Ramos (cell line): ENCODE data around the gene KLHDC10.
"Not testable (repeated sequence)": the region's sequence is repeated elsewhere in the genome, so short reads cannot be mapped to it uniquely, and the experiment has no call there.

Experiments used
- in situ Hi-C: fragments of 300-500 bp; cut with MboI; formaldehyde crosslinking; loops from one replicate; pipeline ENCODE4 v1.14.3; 2022; ENCODE audit warnings: low sequenced_read_pairs; ENCODE audit not compliant: unreplicated experiment

KLHDC10 gene

GRCh38 chr7:130113426-130113805 is 43.1 kb downstream of the KLHDC10 start:
- in situ Hi-C loops: not testable (repeated sequence)

GRCh38 chr7:130113887-130114286 is 43.6 kb downstream of the KLHDC10 start:
- in situ Hi-C loops: no loop called here

- in situ Hi-C loops: no loop called here
These were observed 44.0 kb downstream of the KLHDC10 start for GRCh38 chr7:130114374-130114773.

- in situ Hi-C loops: no loop called here
These were observed 44.4 kb downstream of the KLHDC10 start for GRCh38 chr7:130114776-130115175.

- in situ Hi-C loops: no loop called here
These were observed 48.0 kb downstream of the KLHDC10 start for GRCh38 chr7:130118294-130118693.

- in situ Hi-C loops: no loop called here
These were observed 48.5 kb downstream of the KLHDC10 start for GRCh38 chr7:130118801-130119200.

GRCh38 chr7:130123501-130123900 is 53.2 kb downstream of the KLHDC10 start:
- in situ Hi-C loops: no loop called here

GRCh38 chr7:130124711-130125110 is 54.4 kb downstream of the KLHDC10 start:
- in situ Hi-C loops: no loop called here

- in situ Hi-C loops: not testable (repeated sequence)
These were observed 56.5 kb downstream of the KLHDC10 start for GRCh38 chr7:130126840-130127239.

GRCh38 chr7:130127404-130127803 is 57.1 kb downstream of the KLHDC10 start:
- in situ Hi-C loops: no loop called here

- in situ Hi-C loops: no loop called here
These were observed 57.5 kb downstream of the KLHDC10 start for GRCh38 chr7:130127821-130128317.

GRCh38 chr7:130129011-130129411 is 58.7 kb downstream of the KLHDC10 start:
- in situ Hi-C loops: no loop called here

- in situ Hi-C loops: no loop called here
These were observed 61.0 kb downstream of the KLHDC10 start for GRCh38 chr7:130131191-130131834.

GRCh38 chr7:130131964-130132875 is 61.9 kb downstream of the KLHDC10 start:
- in situ Hi-C loops: no loop called here

- in situ Hi-C loops: no loop called here
These were observed 62.9 kb downstream of the KLHDC10 start for GRCh38 chr7:130133029-130133782.

- in situ Hi-C loops: no loop called here
These were observed 63.8 kb downstream of the KLHDC10 start for GRCh38 chr7:130134106-130134636.

- in situ Hi-C loops: no loop called here
These were observed 64.4 kb downstream of the KLHDC10 start for GRCh38 chr7:130134726-130135125.

GRCh38 chr7:130135208-130136205 is 65.2 kb downstream of the KLHDC10 start:
- in situ Hi-C loops: no loop called here

- in situ Hi-C loops: no loop called here
These were observed 66.3 kb downstream of the KLHDC10 start for GRCh38 chr7:130136579-130137167.
